ENCODE results near the gene TBC1D1.

- TF ChIP-seq CTCF (conservative IDR thresholded peaks at IDR 0.05; ENCODE audit: low read depth, low read length): no peak
- no peak for TF ChIP-seq EZH2 (IDR thresholded peaks at IDR 0.05; ENCODE audit: borderline replicate concordance, low read depth, low read length, poor library complexity, severe bottlenecking)
These were observed 114.0 kb downstream of the TBC1D1 start for GRCh38 chr4:38004887-38005286.
